Gastroesophageal sphincter (tissue), 4 donors: ENCODE data around the gene DHH. TPM values are rescaled to one million over a fixed set of nuclear protein-coding genes. Genes with fewer than 3 reads are reported as not detected.

ENCODE experiments used
- ATAC-seq: fragments of 150-250 bp; one replicate; pipeline ENCODE4 v1.9.1; 2016; ENCODE audit warnings: mild to moderate bottlenecking, moderate library complexity
- H3K27ac ChIP-seq, 4 donors: fragments of 200-600 bp; sonication (generic) in 3 of 4; 1 replicate in 3 of 4; 2 replicates in 1 of 4; pipeline ENCODE4 v1.5.1; 2016 to 2019
- H3K27me3 ChIP-seq: fragments of 200-600 bp; sonication (generic); one replicate; pipeline ENCODE4 v1.5.1; 2019
- H3K36me3 ChIP-seq, 2 donors: fragments of 200-600 bp; sonication (generic); one replicate each; pipeline ENCODE4 v1.5.1; 2019; ENCODE audit warnings: control low read depth in 1 of 2
- H3K4me1 ChIP-seq, 3 donors: fragments of 200-600 bp; sonication (generic); 1 replicate in 2 of 3; 2 replicates in 1 of 3; pipeline ENCODE4 v1.5.1; 2016 to 2019; ENCODE audit warnings: control low read depth in 2 of 3
- H3K4me3 ChIP-seq, 2 donors: fragments of 200-600 bp; sonication (generic); one replicate each; pipeline ENCODE4 v1.5.1; 2019; ENCODE audit warnings: mild to moderate bottlenecking in 1 of 2, moderate library complexity in 1 of 2
- H3K9me3 ChIP-seq, 3 donors: fragments of 200-600 bp; sonication (generic); one replicate each; pipeline ENCODE4 v1.5.1; 2017 to 2019; ENCODE audit warnings: control low read depth in 2 of 3
- CTCF ChIP-seq, 4 experiments: fragments of 200-600 bp in 2 of 4; fragments of 450-650 bp in 2 of 4; sonication (generic) in 1 of 4; IDR thresholded peaks; one replicate each; pipeline ENCODE4 v1.5.1; 2017 to 2019; ENCODE audit warnings: antibody characterized with exemption in 4 of 4, mild to moderate bottlenecking in 2 of 4, moderate library complexity in 2 of 4
- EP300 ChIP-seq: sonication (generic); formaldehyde crosslinking; IDR thresholded peaks from one replicate; pipeline ENCODE4 v1.6.1; 2017; ENCODE audit warnings: antibody characterized with exemption, mild to moderate bottlenecking
- POLR2A ChIP-seq, 2 donors: fragments of 450-650 bp; IDR thresholded peaks; one replicate each; pipeline ENCODE4 v1.6.1; 2017; ENCODE audit warnings: antibody characterized with exemption in 2 of 2, mild to moderate bottlenecking in 2 of 2, moderate library complexity in 1 of 2
- POLR2AphosphoS5 ChIP-seq: sonication (generic); formaldehyde crosslinking; IDR thresholded peaks from one replicate; pipeline ENCODE4 v1.6.1; 2017; ENCODE audit warnings: antibody characterized with exemption
- WGBS, 2 donors: methylation state at CpG; one replicate each; pipeline ENCODE4 v1.1.5; 2018; ENCODE audit warnings: low coverage in 1 of 2; 5-methylcytosine and 5-hydroxymethylcytosine counted together
- total RNA-seq, 4 donors: library from RNA; depleted of rRNA; stranded (reverse); fragments of >200 nt; gene quantifications; one replicate each; pipeline ENCODE4 v1.1.0, GENCODE V29; 2016

DHH gene
- total RNA-seq, 4 donors from 2014 or later: 0.54 to 1.2 (median 0.85) TPM

DNA sequence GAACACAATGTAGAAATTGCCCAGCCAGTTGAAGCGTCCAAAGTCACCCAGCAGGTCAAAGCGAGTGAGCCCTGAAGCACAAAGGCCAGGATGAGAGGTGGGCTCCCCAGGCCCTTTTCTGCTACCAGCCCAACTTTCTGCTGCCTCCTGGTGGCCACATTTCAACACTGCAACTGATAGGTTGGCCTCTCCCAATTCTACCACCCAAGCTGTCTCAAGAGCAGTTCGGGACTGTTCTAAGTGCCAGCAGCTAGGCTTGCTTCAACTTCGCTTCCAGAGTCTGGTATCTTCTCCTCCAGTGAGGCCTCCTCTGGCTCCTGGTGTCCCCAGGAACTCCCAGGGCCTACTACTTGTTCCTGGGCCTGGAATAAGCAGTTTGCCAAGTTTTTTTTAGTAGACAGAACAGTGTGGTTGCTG is 3.4 kb upstream of the DHH start:
- no peak for ATAC-seq
- Histone ChIP-seq H3K36me3 (peaks cover 0 to 74% of the 10 kb centered on the region in 2 donors), H3K4me1 (peaks cover 0 to 21% (median 14%) of the 10 kb centered on the region in 3 donors), H3K9me3 (no peaks in the 10 kb centered on the region), H3K27ac (peak overlapping the region in 1 of 4 donors; percentile 19), H3K4me3 (no peak overlapping the region), H3K27me3 (peaks cover 20% of the 10 kb centered on the region)
- TF ChIP-seq POLR2A (IDR thresholded peaks at IDR 0.05) (no peak), CTCF (IDR thresholded peaks at IDR 0.05) (peak in 3 of 4 experiments; percentile 58 to 81 (median 74))
- 41 to 43% methylated on average over 2 to 4 of the region's 4 CpGs for WGBS, 2 donors

- Histone ChIP-seq H3K9me3 (no peaks in the 10 kb centered on the region), H3K4me3 (no peak overlapping the region), H3K27me3 (peaks cover 26% of the 10 kb centered on the region), H3K4me1 (peaks cover 0 to 28% (median 18%) of the 10 kb centered on the region in 3 donors), H3K27ac (peak overlapping the region in 1 of 4 donors; percentile 19), H3K36me3 (peaks cover 0 to 68% of the 10 kb centered on the region in 2 donors)
- no peak for TF ChIP-seq POLR2AphosphoS5
- TF ChIP-seq POLR2A (IDR thresholded peaks at IDR 0.05): no peak
- no peak for TF ChIP-seq EP300
- TF ChIP-seq CTCF (IDR thresholded peaks at IDR 0.05): no peak
- no peak for ATAC-seq
- WGBS, 2 donors: no CpG with 5 or more reads among the region's 3 CpGs
These were observed 2.8 kb upstream of the DHH start for GRCh38 chr12:49097381-49097780.

GRCh38 chr12:49094975-49095365 is 369 bp upstream of the DHH start:
- Histone ChIP-seq H3K4me1 (peaks cover 0 to 52% (median 36%) of the 10 kb centered on the region in 3 donors), H3K27ac (peak overlapping the region in 1 of 4 donors; percentile 67), H3K27me3 (peaks cover 51% of the 10 kb centered on the region), H3K36me3 (peaks cover 0 to 43% of the 10 kb centered on the region in 2 donors), H3K9me3 (no peaks in the 10 kb centered on the region), H3K4me3 (peak overlapping the region in 1 of 2 donors; percentile 43)
- ATAC-seq: no peak
- 59 to 80% methylated on average over 2 of the region's 2 CpGs for WGBS, 2 donors
- peak; percentile 17 for TF ChIP-seq POLR2AphosphoS5
- no peak for TF ChIP-seq EP300
- TF ChIP-seq CTCF (IDR thresholded peaks at IDR 0.05): no peak
- no peak for TF ChIP-seq POLR2A (IDR thresholded peaks at IDR 0.05)

GRCh38 chr12:49093792-49094159 is 825 bp downstream of the DHH start:
- Histone ChIP-seq H3K4me1 (peaks cover 0 to 64% (median 41%) of the 10 kb centered on the region in 3 donors), H3K27me3 (peaks cover 62% of the 10 kb centered on the region), H3K4me3 (peak overlapping the region in 1 of 2 donors; percentile 43), H3K36me3 (peaks cover 0 to 31% of the 10 kb centered on the region in 2 donors), H3K27ac (peak overlapping the region in 3 of 4 donors; percentile 14 to 67 (median 26)), H3K9me3 (no peaks in the 10 kb centered on the region)
- no peak for ATAC-seq
- no peak for TF ChIP-seq POLR2AphosphoS5
- no peak for TF ChIP-seq EP300
- TF ChIP-seq POLR2A (IDR thresholded peaks at IDR 0.05): no peak
- WGBS, 2 donors: 7 to 9% methylated on average over 3 to 9 of the region's 9 CpGs

GRCh38 chr12:49092816-49093406 is 1.7 kb downstream of the DHH start:
- Histone ChIP-seq H3K9me3 (no peaks in the 10 kb centered on the region), H3K36me3 (peaks cover 0 to 23% of the 10 kb centered on the region in 2 donors), H3K27ac (peak overlapping the region in 2 of 4 donors; percentile 48 to 67), H3K4me3 (peak overlapping the region in 1 of 2 donors; percentile 39), H3K27me3 (peaks cover 67% of the 10 kb centered on the region), H3K4me1 (peaks cover 0 to 72% (median 48%) of the 10 kb centered on the region in 3 donors)
- 54% methylated on average over 3 of the region's 4 CpGs; no CpG with 5 or more reads in 1 of the 2 donors for WGBS, 2 donors
- TF ChIP-seq CTCF (IDR thresholded peaks at IDR 0.05): no peak
- TF ChIP-seq EP300: no peak
- TF ChIP-seq POLR2AphosphoS5: no peak
- TF ChIP-seq POLR2A (IDR thresholded peaks at IDR 0.05): no peak
- no peak for ATAC-seq
